Measurements from ENCODE around the gene C12orf75.

DNA sequence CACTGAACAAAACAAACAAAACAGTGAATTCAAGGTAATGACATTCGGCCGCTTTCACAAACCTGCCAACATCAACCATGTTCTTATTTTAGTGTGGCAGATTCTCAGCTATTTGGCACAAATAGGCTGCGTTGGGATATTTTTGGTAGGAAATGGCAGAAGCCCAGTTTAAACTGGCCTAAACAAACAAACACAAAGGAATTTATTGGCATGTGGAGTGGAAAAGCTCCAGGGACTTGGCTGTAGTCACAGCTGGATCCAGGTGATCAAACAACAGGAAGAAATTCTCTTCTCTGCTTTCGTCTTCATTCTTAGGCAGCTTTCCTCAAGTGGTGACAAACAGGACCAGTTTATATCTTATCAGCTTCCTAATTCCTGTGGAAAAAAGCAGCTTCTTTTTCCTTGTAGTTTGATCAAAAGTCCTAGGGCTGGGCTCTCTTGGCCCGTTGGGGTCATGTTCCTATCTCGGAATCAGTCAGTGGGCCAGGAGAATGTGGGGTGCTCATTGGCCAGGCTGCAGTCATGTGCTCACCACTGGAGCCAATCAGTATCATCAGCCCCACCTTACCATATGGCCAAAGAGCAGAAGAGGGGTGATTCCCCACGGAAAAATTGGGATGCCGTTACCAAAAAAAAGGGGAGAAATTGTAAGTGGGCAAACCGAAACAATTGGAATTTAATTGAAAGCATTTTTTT, 22.6 kb downstream of the C12orf75 start:
- TF ChIP-seq, protein P1, sequence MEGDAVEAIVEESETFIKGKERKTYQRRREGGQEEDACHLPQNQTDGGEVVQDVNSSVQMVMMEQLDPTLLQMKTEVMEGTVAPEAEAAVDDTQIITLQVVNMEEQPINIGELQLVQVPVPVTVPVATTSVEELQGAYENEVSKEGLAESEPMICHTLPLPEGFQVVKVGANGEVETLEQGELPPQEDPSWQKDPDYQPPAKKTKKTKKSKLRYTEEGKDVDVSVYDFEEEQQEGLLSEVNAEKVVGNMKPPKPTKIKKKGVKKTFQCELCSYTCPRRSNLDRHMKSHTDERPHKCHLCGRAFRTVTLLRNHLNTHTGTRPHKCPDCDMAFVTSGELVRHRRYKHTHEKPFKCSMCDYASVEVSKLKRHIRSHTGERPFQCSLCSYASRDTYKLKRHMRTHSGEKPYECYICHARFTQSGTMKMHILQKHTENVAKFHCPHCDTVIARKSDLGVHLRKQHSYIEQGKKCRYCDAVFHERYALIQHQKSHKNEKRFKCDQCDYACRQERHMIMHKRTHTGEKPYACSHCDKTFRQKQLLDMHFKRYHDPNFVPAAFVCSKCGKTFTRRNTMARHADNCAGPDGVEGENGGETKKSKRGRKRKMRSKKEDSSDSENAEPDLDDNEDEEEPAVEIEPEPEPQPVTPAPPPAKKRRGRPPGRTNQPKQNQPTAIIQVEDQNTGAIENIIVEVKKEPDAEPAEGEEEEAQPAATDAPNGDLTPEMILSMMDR (IDR thresholded peaks at IDR 0.05), result no peak
- TF ChIP-seq POLR2A (IDR thresholded peaks at IDR 0.05), result no peak

Data from Peyer's patch (tissue), 4 donors.